Measurements from ENCODE around the gene PACRG. TPM values are rescaled to one million over a fixed set of nuclear protein-coding genes. Genes with fewer than 3 reads are reported as not detected.

The PACRG gene
- total RNA-seq, 2 donors from 2014 or later = 1.7 TPM; not detected in 1

GRCh38 chr6:162821102-162821501 is 93.3 kb downstream of the PACRG start:
- Histone ChIP-seq H3K9ac (ENCODE audit: low read depth in 2 of 2, low read length in 2 of 2) (no peak overlapping the region), H3K27ac (no peak overlapping the region), H3K36me3 (no peaks in the 10 kb centered on the region), H3K9me3 (no peaks in the 10 kb centered on the region), H3K4me1 (no peaks in the 10 kb centered on the region), H3K4me3 (no peak overlapping the region), H3K27me3 (no peaks in the 10 kb centered on the region)
- DNase-seq = no peak
- intact Hi-C loops (cut with DNase I) = no loop called here
- TF ChIP-seq CTCF (IDR thresholded peaks at IDR 0.05) = no peak

- Histone ChIP-seq H3K4me3 (no peak overlapping the region), H3K27me3 (no peaks in the 10 kb centered on the region), H3K36me3 (no peaks in the 10 kb centered on the region), H3K4me1 (no peaks in the 10 kb centered on the region), H3K9me3 (no peaks in the 10 kb centered on the region), H3K9ac (ENCODE audit: low read depth in 2 of 2, low read length in 2 of 2) (no peak overlapping the region), H3K27ac (no peak overlapping the region)
- no peak for DNase-seq
- intact Hi-C loops (cut with DNase I) = no loop called here
- no peak for TF ChIP-seq CTCF (IDR thresholded peaks at IDR 0.05)
These were observed 97.8 kb downstream of the PACRG start for GRCh38 chr6:162825597-162825996.

- no peak for DNase-seq
- intact Hi-C loops (cut with DNase I) = no loop called here
- no peaks in the 10 kb centered on the region for H3K9me3 ChIP-seq
- H3K27ac ChIP-seq = no peak overlapping the region
- no peaks in the 10 kb centered on the region for H3K27me3 ChIP-seq
- no peaks in the 10 kb centered on the region for H3K36me3 ChIP-seq
- H3K9ac ChIP-seq (ENCODE audit: low read depth in 2 of 2, low read length in 2 of 2) = no peak overlapping the region
- no peak overlapping the region for H3K4me3 ChIP-seq
- TF ChIP-seq CTCF (IDR thresholded peaks at IDR 0.05) = no peak
- H3K4me1 ChIP-seq = no peaks in the 10 kb centered on the region
These were observed 101.4 kb downstream of the PACRG start for GRCh38 chr6:162829013-162829742.

GRCh38 chr6:162833776-162834175 is 106.0 kb downstream of the PACRG start:
- H3K27me3 ChIP-seq = no peaks in the 10 kb centered on the region
- no peak overlapping the region for H3K9ac ChIP-seq (ENCODE audit: low read depth in 2 of 2, low read length in 2 of 2)
- H3K27ac ChIP-seq = no peak overlapping the region
- no peak overlapping the region for H3K4me3 ChIP-seq
- no peak for DNase-seq
- H3K4me1 ChIP-seq = no peaks in the 10 kb centered on the region
- no peaks in the 10 kb centered on the region for H3K36me3 ChIP-seq
- no peak for TF ChIP-seq CTCF (IDR thresholded peaks at IDR 0.05)
- no peaks in the 10 kb centered on the region for H3K9me3 ChIP-seq
- intact Hi-C loops (cut with DNase I) = no loop called here

GRCh38 chr6:162845972-162846371 is 118.2 kb downstream of the PACRG start:
- H3K9ac ChIP-seq (ENCODE audit: low read depth in 2 of 2, low read length in 2 of 2) = no peak overlapping the region
- no peaks in the 10 kb centered on the region for H3K9me3 ChIP-seq
- no peak for TF ChIP-seq CTCF (IDR thresholded peaks at IDR 0.05)
- intact Hi-C loops (cut with DNase I) = no loop called here
- no peaks in the 10 kb centered on the region for H3K27me3 ChIP-seq
- H3K36me3 ChIP-seq = no peaks in the 10 kb centered on the region
- no peak overlapping the region for H3K27ac ChIP-seq
- H3K4me3 ChIP-seq = no peak overlapping the region
- no peak for DNase-seq
- no peaks in the 10 kb centered on the region for H3K4me1 ChIP-seq
